Measurements from ENCODE around the gene EPB41L1. TPM values are rescaled to one million over a fixed set of nuclear protein-coding genes. Genes with fewer than 3 reads are reported as not detected.

EPB41L1 gene
- total and polyA plus RNA-seq, 2 experiments from 2014 or later: 24.1 to 48.7 TPM

DNA sequence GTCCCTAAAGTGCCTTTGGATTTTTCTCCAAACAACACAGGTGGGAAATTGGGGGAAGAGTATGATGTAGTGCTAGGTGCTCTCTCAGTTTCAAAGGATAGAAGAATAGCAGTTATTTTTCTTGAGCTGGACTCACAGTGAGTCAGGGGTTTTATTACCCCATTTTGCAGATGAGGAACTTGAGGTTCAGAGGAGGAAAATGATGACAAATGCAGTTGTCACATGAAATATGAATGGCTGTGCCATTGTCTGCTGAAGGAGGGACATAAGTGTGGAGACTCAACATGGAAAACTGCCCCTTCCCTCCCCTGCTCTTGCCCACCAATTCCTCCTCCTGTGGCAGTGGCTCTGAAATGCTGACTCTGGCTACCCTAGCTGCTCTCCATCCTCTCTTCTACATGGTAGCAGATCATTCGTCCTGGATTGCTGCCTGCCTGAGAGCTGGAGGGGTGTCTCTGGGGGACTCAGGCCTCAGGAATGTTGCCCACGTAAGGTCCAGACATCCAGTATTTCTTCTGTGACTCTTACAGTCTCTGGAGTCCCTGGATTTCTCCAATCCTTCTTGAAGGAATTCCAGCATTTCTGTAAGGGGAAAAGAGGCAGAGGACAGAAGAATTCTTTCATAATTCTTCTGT is 37.6 kb upstream of the EPB41L1 start:
- Mint-ChIP-seq H3K9me3 (no peaks in the 10 kb centered on the region; the same call in 2 of the 3 replicates), H3K4me3 (no peak overlapping the region), H3K36me3 (ENCODE audit: low read depth) (no peaks in the 10 kb centered on the region), H3K27ac (no peak overlapping the region), H3K4me1 (peaks cover 31% of the 10 kb centered on the region), H3K27me3 (ENCODE audit: insufficient read depth, low read depth, poor library complexity) (peaks cover 9% of the 10 kb centered on the region)
- no peak overlapping the region for H3K4me2 ChIP-seq
- H2AFZ ChIP-seq: no peak overlapping the region
- H3F3A ChIP-seq (replicated peaks; ENCODE audit: low read depth): no peaks in the 10 kb centered on the region
- ATAC-seq (no peak), DNase-seq (ENCODE audit: low spot score) (no peak)
- no peaks in the 10 kb centered on the region for H4K20me1 ChIP-seq (replicated peaks; ENCODE audit: insufficient read depth)
- TF ChIP-seq ZNF114 (CRISPR knock-in tag; IDR thresholded peaks at IDR 0.05) (no peak), JUNB (IDR thresholded peaks at IDR 0.05; ENCODE audit: unreplicated experiment) (no peak), NANOG (IDR thresholded peaks at IDR 0.05; ENCODE audit: borderline replicate concordance) (no peak), ZNF331 (CRISPR knock-in tag; IDR thresholded peaks at IDR 0.05; ENCODE audit: low read depth) (no peak), EZH2 (IDR thresholded peaks at IDR 0.05; ENCODE audit: low read depth, unreplicated experiment) (no peak)
- TF ChIP-seq, protein P1, sequence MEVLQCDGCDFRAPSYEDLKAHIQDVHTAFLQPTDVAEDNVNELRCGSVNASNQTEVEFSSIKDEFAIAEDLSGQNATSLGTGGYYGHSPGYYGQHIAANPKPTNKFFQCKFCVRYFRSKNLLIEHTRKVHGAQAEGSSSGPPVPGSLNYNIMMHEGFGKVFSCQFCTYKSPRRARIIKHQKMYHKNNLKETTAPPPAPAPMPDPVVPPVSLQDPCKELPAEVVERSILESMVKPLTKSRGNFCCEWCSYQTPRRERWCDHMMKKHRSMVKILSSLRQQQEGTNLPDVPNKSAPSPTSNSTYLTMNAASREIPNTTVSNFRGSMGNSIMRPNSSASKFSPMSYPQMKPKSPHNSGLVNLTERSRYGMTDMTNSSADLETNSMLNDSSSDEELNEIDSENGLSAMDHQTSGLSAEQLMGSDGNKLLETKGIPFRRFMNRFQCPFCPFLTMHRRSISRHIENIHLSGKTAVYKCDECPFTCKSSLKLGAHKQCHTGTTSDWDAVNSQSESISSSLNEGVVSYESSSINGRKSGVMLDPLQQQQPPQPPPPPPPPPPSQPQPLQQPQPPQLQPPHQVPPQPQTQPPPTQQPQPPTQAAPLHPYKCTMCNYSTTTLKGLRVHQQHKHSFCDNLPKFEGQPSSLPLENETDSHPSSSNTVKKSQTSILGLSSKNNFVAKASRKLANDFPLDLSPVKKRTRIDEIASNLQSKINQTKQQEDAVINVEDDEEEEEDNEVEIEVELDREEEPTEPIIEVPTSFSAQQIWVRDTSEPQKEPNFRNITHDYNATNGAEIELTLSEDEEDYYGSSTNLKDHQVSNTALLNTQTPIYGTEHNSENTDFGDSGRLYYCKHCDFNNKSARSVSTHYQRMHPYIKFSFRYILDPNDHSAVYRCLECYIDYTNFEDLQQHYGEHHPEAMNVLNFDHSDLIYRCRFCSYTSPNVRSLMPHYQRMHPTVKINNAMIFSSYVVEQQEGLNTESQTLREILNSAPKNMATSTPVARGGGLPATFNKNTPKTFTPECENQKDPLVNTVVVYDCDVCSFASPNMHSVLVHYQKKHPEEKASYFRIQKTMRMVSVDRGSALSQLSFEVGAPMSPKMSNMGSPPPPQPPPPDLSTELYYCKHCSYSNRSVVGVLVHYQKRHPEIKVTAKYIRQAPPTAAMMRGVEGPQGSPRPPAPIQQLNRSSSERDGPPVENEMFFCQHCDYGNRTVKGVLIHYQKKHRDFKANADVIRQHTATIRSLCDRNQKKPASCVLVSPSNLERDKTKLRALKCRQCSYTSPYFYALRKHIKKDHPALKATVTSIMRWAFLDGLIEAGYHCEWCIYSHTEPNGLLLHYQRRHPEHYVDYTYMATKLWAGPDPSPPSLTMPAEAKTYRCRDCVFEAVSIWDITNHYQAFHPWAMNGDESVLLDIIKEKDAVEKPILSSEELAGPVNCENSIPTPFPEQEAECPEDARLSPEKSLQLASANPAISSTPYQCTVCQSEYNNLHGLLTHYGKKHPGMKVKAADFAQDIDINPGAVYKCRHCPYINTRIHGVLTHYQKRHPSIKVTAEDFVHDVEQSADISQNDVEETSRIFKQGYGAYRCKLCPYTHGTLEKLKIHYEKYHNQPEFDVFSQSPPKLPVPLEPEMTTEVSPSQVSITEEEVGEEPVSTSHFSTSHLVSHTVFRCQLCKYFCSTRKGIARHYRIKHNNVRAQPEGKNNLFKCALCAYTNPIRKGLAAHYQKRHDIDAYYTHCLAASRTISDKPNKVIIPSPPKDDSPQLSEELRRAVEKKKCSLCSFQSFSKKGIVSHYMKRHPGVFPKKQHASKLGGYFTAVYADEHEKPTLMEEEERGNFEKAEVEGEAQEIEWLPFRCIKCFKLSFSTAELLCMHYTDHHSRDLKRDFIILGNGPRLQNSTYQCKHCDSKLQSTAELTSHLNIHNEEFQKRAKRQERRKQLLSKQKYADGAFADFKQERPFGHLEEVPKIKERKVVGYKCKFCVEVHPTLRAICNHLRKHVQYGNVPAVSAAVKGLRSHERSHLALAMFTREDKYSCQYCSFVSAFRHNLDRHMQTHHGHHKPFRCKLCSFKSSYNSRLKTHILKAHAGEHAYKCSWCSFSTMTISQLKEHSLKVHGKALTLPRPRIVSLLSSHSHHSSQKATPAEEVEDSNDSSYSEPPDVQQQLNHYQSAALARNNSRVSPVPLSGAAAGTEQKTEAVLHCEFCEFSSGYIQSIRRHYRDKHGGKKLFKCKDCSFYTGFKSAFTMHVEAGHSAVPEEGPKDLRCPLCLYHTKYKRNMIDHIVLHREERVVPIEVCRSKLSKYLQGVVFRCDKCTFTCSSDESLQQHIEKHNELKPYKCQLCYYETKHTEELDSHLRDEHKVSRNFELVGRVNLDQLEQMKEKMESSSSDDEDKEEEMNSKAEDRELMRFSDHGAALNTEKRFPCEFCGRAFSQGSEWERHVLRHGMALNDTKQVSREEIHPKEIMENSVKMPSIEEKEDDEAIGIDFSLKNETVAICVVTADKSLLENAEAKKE (CRISPR knock-in tag; IDR thresholded peaks at IDR 0.05): no peak
- TF ChIP-seq, protein P2, sequence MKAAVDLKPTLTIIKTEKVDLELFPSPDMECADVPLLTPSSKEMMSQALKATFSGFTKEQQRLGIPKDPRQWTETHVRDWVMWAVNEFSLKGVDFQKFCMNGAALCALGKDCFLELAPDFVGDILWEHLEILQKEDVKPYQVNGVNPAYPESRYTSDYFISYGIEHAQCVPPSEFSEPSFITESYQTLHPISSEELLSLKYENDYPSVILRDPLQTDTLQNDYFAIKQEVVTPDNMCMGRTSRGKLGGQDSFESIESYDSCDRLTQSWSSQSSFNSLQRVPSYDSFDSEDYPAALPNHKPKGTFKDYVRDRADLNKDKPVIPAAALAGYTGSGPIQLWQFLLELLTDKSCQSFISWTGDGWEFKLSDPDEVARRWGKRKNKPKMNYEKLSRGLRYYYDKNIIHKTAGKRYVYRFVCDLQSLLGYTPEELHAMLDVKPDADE (IDR thresholded peaks at IDR 0.05): no peak
- TF ChIP-seq, protein P3, sequence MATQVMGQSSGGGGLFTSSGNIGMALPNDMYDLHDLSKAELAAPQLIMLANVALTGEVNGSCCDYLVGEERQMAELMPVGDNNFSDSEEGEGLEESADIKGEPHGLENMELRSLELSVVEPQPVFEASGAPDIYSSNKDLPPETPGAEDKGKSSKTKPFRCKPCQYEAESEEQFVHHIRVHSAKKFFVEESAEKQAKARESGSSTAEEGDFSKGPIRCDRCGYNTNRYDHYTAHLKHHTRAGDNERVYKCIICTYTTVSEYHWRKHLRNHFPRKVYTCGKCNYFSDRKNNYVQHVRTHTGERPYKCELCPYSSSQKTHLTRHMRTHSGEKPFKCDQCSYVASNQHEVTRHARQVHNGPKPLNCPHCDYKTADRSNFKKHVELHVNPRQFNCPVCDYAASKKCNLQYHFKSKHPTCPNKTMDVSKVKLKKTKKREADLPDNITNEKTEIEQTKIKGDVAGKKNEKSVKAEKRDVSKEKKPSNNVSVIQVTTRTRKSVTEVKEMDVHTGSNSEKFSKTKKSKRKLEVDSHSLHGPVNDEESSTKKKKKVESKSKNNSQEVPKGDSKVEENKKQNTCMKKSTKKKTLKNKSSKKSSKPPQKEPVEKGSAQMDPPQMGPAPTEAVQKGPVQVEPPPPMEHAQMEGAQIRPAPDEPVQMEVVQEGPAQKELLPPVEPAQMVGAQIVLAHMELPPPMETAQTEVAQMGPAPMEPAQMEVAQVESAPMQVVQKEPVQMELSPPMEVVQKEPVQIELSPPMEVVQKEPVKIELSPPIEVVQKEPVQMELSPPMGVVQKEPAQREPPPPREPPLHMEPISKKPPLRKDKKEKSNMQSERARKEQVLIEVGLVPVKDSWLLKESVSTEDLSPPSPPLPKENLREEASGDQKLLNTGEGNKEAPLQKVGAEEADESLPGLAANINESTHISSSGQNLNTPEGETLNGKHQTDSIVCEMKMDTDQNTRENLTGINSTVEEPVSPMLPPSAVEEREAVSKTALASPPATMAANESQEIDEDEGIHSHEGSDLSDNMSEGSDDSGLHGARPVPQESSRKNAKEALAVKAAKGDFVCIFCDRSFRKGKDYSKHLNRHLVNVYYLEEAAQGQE (IDR thresholded peaks at IDR 0.05; ENCODE audit: unreplicated experiment): no peak
- TF ChIP-seq, protein P4, sequence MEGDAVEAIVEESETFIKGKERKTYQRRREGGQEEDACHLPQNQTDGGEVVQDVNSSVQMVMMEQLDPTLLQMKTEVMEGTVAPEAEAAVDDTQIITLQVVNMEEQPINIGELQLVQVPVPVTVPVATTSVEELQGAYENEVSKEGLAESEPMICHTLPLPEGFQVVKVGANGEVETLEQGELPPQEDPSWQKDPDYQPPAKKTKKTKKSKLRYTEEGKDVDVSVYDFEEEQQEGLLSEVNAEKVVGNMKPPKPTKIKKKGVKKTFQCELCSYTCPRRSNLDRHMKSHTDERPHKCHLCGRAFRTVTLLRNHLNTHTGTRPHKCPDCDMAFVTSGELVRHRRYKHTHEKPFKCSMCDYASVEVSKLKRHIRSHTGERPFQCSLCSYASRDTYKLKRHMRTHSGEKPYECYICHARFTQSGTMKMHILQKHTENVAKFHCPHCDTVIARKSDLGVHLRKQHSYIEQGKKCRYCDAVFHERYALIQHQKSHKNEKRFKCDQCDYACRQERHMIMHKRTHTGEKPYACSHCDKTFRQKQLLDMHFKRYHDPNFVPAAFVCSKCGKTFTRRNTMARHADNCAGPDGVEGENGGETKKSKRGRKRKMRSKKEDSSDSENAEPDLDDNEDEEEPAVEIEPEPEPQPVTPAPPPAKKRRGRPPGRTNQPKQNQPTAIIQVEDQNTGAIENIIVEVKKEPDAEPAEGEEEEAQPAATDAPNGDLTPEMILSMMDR (conservative IDR thresholded peaks at IDR 0.05; ENCODE audit: low read depth in 2 of 2): no peak
- H3K36me3 ChIP-seq (ENCODE audit: insufficient read depth): no peaks in the 10 kb centered on the region
- H3K4me1 ChIP-seq (ENCODE audit: insufficient read depth): peaks cover 15% of the 10 kb centered on the region
- H3K79me2 ChIP-seq (replicated peaks; ENCODE audit: insufficient read depth): no peaks in the 10 kb centered on the region
- no peak overlapping the region for H3K4me3 ChIP-seq
- H3K9me2 ChIP-seq (ENCODE audit: insufficient read depth): no peaks in the 10 kb centered on the region
- no peaks in the 10 kb centered on the region for H3K27me3 ChIP-seq (ENCODE audit: insufficient read depth)
- no peak overlapping the region for H3K27ac ChIP-seq (ENCODE audit: low read depth)
